Suppressor macrophage treated with lipopolysaccharide for 4 hours (primary cell): ENCODE results near the gene NOP9.
"Not testable (repeated sequence)": the region's sequence is repeated elsewhere in the genome, so short reads cannot be mapped to it uniquely, and the experiment has no call there.

Experiments
- DNase-seq: peaks from one replicate; pipeline ENCODE4 v3.0.0-alpha.2; 2020

Gene NOP9

GRCh38 chr14:24310646-24311604, 11.3 kb downstream of the NOP9 start, which contains the start of gene LTB4R:
Gene LTB4R (plus strand): TSS chr14:24311502. CDS start chr14:24315652, 4,150 bp downstream.
- no peak for DNase-seq

GRCh38 chr14:24311837-24312615, 12.4 kb downstream of the NOP9 start:
- DNase-seq: peak; percentile 84

- peak; percentile 86 for DNase-seq
Measured at GRCh38 chr14:24312736-24313507, 13.3 kb downstream of the NOP9 start.

- no peak for DNase-seq
Measured at GRCh38 chr14:24313913-24314312, 14.3 kb downstream of the NOP9 start.

- no peak for DNase-seq
Measured at GRCh38 chr14:24314377-24315193, 14.9 kb downstream of the NOP9 start.

GRCh38 chr14:24315243-24315806, 15.7 kb downstream of the NOP9 start:
- no peak for DNase-seq

- no peak for DNase-seq
Measured at GRCh38 chr14:24315807-24316596, 16.4 kb downstream of the NOP9 start.

GRCh38 chr14:24316597-24316950, 16.9 kb downstream of the NOP9 start:
- DNase-seq: no peak

- no peak for DNase-seq
Measured at GRCh38 chr14:24317141-24317928, 17.7 kb downstream of the NOP9 start.

GRCh38 chr14:24321212-24321975, 21.7 kb downstream of the NOP9 start:
- DNase-seq: no peak

GRCh38 chr14:24322672-24323071, 23.0 kb downstream of the NOP9 start:
- no peak for DNase-seq

- DNase-seq: no peak
Measured at GRCh38 chr14:24323341-24323740, 23.7 kb downstream of the NOP9 start.

GRCh38 chr14:24324024-24324423, 24.4 kb downstream of the NOP9 start:
- DNase-seq: no peak

- no peak for DNase-seq
Measured at GRCh38 chr14:24325041-24325530, 25.4 kb downstream of the NOP9 start.

- no peak for DNase-seq
Measured at GRCh38 chr14:24325963-24326362, 26.3 kb downstream of the NOP9 start.

GRCh38 chr14:24327303-24327702, 27.7 kb downstream of the NOP9 start:
- DNase-seq: no peak

GRCh38 chr14:24327914-24328313, 28.3 kb downstream of the NOP9 start:
- not testable (repeated sequence) for DNase-seq

GRCh38 chr14:24329073-24329663, 29.5 kb downstream of the NOP9 start:
- DNase-seq: no peak

GRCh38 chr14:24329736-24330135, 30.1 kb downstream of the NOP9 start:
- DNase-seq: peak; percentile 92
